ENCODE data around the gene RSU1. TPM values are rescaled to one million over a fixed set of nuclear protein-coding genes. Genes with fewer than 3 reads are reported as not detected.
A peak's percentile ranks its signal among the peaks of the same experiment; 100 is the strongest.

The RSU1 gene
- total RNA-seq, 1 donor from 2014 or later = 72.2 TPM

GRCh38 chr10:16741540-16741939 is 75.7 kb downstream of the RSU1 start:
- no peak for DNase-seq (ENCODE audit: low read depth)

DNA sequence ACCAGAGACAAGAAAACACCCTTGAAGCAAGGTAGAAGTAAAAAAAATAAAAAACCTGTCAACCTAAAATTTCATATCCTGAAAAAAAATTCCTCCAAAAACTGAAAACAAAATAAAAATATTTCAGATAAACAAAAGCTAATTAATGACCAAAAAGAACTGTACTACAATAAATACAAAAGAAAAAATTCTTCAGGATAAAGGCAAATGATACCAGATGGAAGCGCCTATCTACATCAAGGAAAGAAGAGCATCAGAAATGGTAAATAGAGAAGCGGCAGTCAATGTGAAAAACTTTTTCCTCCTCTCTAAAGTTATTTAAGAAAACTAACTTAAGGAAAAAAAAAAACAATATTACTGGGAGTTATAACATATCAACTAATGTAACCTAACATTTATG is 79.8 kb downstream of the RSU1 start:
- no peak for DNase-seq (ENCODE audit: low read depth)

DNA sequence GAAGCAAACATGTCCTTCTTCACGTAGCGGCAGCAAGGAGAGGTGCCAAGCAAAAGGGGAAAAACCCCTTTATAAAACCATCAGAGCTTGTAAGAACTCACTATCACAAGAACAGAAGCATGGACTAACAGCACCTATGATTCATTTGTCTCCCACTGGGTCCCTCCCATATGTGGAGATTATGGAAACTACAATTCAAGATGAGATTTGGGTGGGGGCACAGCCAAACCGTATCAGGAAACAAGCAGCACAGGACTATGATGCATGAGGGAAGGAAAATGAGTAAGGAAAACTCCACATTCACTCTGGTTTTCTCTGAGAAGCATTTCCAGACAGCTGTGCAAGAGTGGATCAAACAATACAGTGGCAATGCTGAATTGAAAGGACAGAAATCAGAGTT is 81.6 kb downstream of the RSU1 start:
- DNase-seq (ENCODE audit: low read depth) = peak; percentile 3

DNA sequence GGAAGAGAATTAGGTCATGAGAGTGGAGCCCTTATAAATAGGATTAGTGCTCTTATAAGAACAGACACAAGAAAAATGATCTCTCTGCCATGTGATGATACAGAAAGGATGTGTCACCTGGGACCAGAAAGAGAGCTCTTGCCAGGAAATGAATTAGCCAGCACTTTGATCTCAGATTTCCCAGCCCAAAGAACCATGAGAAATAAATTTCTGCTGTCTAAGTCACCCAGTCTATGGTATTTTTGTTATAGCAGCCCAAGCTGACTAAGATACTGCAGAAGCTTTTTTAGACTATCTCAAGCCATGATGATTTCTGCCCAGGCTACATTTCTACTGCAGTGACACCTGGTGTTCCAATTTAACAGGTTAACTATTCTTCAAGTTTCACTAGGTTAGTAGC is 84.8 kb downstream of the RSU1 start:
- DNase-seq (ENCODE audit: low read depth) = peak; percentile 4

- DNase-seq (ENCODE audit: low read depth) = no peak
Observed at GRCh38 chr10:16728266-16728665, 89.0 kb downstream of the RSU1 start.

- no peak for DNase-seq (ENCODE audit: low read depth)
Observed at GRCh38 chr10:16727666-16728065, 89.6 kb downstream of the RSU1 start.

GRCh38 chr10:16724509-16724908 is 92.7 kb downstream of the RSU1 start:
- no peak for DNase-seq (ENCODE audit: low read depth)

GRCh38 chr10:16720812-16721211 is 96.4 kb downstream of the RSU1 start:
- no peak for DNase-seq (ENCODE audit: low read depth)

- no peak for DNase-seq (ENCODE audit: low read depth)
Observed at GRCh38 chr10:16717622-16718395, 99.4 kb downstream of the RSU1 start.

GRCh38 chr10:16716051-16716450 is 101.2 kb downstream of the RSU1 start:
- no peak for DNase-seq (ENCODE audit: low read depth)

DNA sequence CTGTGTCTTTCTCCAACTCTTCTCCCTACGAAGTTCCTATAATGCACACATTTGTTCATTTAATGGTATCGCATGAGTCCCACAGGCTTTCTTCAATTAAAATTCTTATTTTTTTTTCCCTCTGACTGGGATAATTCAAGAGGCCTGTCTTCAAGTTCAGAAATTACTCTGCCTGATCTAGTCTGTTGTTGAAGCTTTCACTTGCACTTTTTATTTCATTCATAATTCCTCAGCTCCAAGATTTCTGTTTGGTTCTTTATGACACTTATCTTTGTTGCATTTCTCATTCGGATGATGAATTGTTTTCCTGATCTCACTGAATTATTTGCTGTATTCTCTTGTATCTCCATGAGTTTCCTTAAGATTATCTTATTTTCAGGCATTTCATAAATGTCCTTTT is 103.9 kb downstream of the RSU1 start:
- DNase-seq (ENCODE audit: low read depth) = no peak

- no peak for DNase-seq (ENCODE audit: low read depth)
Observed at GRCh38 chr10:16712883-16713282, 104.3 kb downstream of the RSU1 start.

DNA sequence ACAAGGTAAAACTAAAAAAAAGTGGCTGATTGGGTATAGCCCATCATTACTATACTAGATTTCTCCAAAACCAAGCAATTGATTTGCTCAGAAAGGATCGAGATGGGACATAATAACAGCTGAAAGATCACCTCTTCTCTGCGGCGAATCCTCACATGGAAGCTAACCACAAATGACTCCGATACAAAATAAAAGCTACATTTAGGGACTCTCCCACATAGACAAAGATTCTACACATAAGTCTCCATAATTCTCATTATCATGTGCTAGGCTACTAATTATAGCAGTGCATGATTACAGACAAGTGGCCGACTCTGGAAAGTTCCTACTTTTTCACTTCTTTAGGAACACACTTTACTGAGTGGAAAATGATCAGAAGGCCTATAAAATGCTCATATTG is 116.9 kb downstream of the RSU1 start:
- DNase-seq (ENCODE audit: low read depth) = no peak

- DNase-seq (ENCODE audit: low read depth) = no peak
Observed at GRCh38 chr10:16699435-16700057, 117.7 kb downstream of the RSU1 start.

DNA sequence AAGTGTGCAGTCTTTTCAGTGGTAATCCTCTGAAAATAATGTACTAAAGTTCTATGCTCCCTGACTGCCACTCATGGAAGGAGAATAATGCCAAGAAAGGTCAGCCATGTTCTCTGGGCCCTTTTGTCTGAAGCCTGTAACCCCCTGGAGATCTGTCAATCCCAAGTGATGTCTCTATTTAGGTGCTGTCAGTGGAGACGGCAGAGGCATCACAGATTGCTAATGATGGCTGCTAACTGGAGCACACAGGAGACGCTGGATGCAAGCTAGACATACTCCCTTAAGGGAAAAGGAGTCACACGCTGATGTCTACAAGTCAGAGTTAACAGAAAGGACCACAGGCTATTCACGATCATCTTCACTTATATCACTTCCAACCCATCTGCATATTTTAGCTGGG is 118.8 kb downstream of the RSU1 start:
- no peak for DNase-seq (ENCODE audit: low read depth)

DNA sequence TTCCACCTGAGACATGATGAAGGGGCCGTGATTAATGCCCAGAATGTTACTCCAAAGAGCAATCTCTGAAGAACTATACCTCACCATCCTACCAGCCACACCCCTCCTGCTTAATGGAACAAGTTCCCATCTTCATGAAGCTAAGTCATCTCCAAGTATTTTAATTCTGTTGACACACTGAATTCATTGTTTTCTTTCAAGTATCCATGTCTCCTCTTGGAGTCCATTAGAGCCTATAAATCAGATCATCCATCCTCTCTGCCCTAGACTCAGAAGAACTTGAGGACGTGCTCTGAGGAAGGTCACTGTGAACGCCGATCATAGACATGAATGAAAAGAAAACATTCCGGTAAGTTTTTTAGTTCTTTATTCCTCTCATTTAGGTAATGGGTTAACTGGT is 126.8 kb downstream of the RSU1 start:
- no peak for DNase-seq (ENCODE audit: low read depth)

GRCh38 chr10:16689696-16690095 is 127.5 kb downstream of the RSU1 start:
- DNase-seq (ENCODE audit: low read depth) = no peak

DNA sequence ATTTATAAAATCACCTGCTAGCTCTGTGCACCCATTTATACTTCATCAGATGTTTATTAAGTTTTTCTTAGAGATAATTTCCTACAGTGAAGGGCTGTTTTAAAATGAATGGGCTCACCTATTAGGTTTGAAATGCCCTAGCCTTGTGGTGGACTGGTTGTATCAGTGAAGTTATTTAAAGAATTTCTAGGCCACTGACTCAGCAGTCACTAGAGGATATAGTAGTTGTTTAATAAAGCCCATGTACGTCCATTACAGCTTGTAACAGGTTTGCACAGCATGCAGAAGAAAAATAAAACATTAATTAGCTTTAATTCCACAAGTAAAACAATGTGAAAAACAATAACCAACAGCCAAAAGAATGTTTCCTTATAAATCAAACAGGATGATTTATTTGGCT is 128.0 kb downstream of the RSU1 start:
- DNase-seq (ENCODE audit: low read depth) = no peak

GRCh38 chr10:16686054-16686902 is 130.9 kb downstream of the RSU1 start:
- no peak for DNase-seq (ENCODE audit: low read depth)

GRCh38 chr10:16685551-16685950 is 131.7 kb downstream of the RSU1 start:
- no peak for DNase-seq (ENCODE audit: low read depth)

DNA sequence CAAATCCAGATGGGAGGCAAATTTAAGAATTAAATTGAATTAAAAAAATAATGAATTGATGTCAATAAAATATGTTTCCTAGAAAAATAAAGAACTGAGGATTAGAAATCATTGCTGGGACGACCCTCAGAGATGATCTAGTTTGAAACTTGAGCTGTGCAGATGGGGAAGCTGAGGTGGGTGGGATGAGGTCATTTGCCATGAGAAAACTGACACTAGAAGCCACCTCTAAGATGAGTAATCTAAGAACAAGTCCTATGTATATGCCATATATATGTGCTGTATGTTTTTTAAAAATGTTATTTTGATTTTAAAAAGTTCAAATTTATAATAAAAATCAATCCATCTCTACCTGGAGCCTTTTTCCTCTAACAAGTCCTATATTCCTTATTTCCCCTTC is 135.7 kb downstream of the RSU1 start:
- no peak for DNase-seq (ENCODE audit: low read depth)

DNA sequence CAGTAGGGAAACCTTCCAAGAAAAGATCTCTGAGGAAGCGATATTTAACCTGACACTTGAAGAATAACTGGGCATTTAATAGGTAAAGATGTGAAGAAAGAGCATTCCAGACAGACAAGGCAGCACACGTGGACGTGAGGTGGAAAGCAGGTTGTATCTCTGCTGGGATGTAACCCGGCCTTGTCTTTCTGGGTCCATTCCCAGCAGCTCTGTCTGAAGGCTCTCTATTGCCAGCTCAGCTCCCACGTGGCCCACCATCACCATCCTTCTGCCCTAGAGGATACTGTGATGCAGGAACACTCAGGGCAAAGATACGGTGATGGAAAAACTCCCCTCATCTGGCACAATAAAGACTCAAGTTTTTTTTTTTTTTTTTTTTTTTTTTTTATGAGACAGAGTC is 137.7 kb downstream of the RSU1 start:
- no peak for DNase-seq (ENCODE audit: low read depth)

DNA sequence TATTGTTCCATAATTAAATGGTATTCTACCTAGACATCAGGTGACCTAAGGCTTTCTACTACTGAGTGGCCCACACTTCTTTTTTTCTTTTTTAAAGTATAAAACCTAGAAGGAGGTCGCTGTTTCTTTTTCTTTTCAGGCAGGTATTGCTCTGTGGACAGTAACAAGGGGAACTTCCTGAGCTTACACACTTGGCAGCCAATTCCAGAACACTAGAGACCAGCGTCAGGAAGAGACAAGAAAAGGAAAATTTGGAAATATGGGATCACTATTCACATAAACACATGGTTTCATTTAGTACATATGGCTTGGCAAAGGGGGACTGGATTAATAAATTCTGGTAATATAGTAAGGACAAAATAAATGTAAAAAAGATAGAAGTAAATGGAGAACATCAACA is 141.9 kb downstream of the RSU1 start:
- no peak for DNase-seq (ENCODE audit: low read depth)
